Measurements from ENCODE around the gene KASH5.
A peak's percentile ranks its signal among the peaks of the same experiment; 100 is the strongest.

The KASH5 gene

GRCh38 chr19:49396738-49397505, 8.9 kb downstream of the KASH5 start:
- no peak for DNase-seq

DNA sequence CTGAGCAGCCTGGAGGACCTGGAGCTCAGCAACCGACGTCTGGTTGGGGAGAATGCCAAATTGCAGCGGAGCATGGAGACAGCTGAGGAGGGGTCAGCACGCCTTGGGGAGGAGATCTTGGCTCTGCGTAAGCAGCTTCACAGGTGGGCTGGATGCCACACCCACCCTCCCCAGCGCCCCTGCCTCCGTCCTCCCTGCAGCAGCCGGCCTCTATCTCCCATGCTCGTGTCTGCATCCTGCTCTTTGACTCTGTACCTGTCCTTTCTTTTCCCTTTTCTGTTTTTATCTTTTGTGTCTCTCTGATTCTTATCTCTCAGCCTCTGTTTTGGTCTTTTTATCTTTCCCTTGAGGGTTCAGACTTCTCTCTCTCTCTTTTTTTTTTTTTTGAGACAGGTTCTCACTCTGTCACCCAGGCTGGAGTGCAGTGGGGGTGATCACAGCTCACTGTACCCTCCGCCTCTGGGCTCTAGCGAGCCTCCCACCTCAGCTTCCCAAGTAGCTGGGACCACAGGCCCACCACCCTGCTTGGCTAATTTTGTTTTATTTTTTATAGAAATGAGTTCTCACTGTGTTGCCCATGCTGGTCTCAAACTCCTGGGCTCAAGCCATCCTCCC, 10.1 kb downstream of the KASH5 start:
- no peak for DNase-seq

- DNase-seq, result no peak
Observed at GRCh38 chr19:49398931-49399330, 10.9 kb downstream of the KASH5 start.

GRCh38 chr19:49400029-49400428, 12.0 kb downstream of the KASH5 start:
- peak; percentile 43 for DNase-seq

DNA sequence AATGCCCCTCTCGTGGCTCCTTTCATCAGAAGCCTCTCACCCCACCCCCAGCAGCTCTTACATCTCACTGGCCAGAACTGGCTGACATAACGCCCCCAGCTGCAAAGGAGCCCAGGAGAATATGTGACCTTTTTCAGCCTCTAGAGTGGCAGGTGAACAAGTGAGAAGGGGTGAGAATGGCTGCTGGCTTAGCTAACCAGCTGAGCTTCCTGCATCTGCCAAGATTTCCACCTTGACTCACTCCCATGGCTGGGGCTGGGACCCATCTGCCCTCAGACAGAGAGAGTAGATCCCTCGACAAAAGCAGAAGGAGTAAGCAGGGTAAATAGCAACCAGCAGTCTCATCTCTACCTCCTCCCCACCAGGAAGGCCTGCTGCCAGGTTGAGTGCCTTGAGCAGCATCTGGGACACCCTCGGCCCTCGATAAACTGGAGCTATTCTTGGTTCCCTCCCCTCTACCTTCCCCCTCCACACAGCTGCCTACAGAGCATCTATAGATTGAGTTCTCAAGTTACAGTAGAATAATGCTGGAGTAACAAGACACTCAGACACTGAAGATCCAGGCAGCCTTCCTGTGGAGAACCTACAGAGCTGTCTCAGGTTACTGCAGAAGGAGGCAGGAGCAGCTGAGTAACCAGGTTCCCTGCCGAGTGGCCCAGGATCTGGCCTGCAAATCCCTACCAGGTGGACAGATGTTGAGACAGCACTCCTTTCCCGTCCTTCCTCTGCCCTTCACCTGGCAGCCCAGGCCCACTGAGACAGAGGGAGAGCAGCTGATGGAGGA, 15.5 kb downstream of the KASH5 start:
- no peak for DNase-seq

GRCh38 chr19:49407079-49407478, 19.0 kb downstream of the KASH5 start:
- no peak for DNase-seq

DNA sequence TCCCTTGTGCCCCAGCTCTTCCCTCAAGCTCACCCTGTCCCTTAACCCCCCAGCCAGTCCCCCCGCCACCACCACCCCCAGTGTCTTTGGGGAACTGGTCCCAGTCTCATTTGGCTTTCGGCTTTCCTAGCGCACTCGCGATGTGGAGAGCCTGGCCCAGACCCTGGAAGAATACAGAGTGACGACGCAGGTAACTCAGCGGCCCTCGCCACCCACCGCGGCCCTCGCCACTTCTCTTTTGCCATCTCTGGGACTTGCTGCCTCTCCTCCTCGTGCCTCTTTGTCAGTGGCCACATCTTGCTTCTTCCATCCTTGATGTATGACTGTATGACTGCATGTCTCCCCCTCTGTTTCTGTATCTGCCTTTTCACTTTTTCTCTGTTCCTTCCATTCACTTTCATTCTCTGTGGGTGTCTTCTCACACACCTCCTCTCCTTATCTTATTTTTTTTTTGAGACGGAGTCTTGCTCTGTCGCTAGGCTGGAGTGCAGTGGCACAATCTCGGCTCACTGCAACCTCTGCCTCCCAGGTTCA, 19.5 kb downstream of the KASH5 start:
- DNase-seq, result no peak

DNA sequence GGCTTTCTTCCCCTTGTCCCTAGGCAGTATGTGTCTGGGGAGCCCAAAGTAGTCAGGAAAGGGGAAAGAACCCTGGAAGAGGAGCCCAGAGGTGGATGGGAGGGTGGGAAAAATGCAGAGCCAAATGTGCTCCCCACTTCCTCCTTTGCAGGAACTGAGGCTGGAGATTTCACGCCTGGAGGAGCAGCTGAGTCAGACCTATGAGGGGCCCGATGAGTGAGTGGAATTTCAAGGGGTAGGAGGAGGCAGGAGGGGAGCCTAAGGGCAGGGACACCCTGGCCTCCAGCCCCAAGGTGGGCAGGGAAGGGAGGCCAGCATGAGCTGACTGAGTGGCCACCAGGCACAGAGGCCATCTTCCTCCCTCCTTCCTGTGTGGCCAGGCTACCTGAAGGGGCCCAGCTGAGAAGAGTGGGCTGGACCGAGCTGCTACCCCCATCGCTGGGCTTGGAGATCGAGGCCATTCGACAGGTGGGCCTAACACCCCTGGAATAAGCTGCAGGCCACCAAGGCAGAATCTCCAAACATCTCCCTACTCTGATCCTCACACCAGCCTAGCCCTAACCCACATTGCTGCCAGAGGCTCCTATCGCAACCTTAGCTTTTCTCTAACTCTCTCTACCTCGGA, 20.9 kb downstream of the KASH5 start:
- DNase-seq, result peak; percentile 40

DNA sequence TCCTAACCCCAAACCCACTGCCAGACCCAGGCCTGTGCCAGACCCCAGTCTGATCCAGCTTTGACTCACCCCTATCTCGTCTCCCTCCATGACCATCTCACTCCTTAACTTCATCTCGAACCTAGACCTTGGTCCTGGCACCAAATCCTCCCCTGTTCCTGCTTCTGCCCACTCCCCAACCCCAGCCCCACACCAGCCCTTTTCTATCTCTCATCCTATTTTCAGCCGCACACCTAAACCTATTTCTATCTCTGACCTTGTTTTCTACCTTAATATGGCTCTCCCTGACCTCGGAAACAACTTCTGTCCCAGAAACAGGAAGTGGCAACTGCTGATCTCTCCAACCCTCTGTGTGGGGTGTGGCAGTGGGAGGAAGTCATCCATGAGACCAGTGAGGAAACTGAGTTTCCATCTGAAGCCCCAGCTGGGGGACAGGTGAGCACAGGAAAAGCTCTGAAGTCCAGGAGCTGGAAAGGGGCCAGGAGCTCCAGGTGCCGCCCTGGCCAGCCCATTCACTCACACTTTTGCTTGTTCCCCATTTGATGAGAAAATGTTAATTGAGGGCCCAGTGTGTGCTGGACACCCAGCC, 21.5 kb downstream of the KASH5 start:
- DNase-seq, result peak; percentile 76

DNA sequence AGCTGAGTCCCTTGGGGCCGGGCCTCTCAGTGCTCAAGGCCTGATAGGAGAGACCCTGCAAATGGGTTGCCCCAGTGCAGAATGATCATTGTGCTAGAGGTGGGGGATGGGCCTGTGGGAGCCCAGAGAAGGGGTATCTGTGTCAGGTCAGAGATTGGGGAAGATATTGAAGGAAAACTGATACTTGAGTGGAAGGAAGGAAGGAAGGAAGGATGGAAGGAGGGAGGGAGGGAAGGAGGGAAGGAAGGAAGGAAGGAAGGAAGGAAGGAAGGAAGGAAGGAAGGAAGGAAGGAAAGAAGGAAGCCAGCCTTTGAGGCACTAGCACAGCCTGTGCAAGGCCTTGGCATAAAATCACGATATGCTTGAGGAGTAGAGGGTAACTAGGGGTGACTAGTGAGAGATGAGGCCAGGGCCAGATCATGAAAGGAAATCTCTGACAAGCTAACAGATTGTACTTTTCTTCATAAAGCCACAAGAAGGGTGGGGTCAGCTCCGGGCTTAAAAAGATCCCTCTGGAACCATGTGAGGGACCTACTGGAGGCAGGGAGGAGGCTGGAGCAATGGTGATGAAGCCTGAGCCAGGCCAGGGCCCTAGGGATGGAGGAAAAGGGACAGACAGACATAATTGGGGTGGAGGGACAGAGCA, 23.8 kb downstream of the KASH5 start:
- DNase-seq, result no peak

GRCh38 chr19:49413348-49413747, 25.3 kb downstream of the KASH5 start:
- no peak for DNase-seq

DNA sequence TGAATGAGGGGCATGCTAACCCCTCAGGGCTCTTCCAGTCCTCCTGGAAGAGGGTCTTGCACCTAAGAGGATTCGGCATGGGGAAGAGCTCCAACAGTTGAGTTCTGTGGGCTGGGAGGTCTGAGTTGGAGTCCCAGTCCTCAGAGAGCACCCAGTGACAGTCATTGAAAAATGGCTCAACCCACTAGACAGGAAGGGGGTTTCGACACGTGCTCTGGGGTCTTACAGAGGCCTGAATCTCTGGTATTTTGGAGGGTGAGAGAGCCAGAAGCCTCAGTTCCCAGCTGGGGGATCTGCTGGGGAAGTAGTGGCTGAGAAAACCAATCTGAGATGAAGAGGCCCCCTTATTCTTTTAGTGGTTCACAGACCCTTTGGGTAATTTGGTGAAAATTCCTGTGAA, 26.2 kb downstream of the KASH5 start:
- no peak for DNase-seq

- DNase-seq, result no peak
Observed at GRCh38 chr19:49415102-49415809, 27.2 kb downstream of the KASH5 start.

GRCh38 chr19:49415810-49416200, 27.8 kb downstream of the KASH5 start:
- no peak for DNase-seq

- no peak for DNase-seq
Observed at GRCh38 chr19:49417088-49417487, 29.0 kb downstream of the KASH5 start.

GRCh38 chr19:49418511-49418910, 30.5 kb downstream of the KASH5 start:
- DNase-seq, result no peak

- DNase-seq, result no peak
Observed at GRCh38 chr19:49419173-49419572, 31.1 kb downstream of the KASH5 start.

DNA sequence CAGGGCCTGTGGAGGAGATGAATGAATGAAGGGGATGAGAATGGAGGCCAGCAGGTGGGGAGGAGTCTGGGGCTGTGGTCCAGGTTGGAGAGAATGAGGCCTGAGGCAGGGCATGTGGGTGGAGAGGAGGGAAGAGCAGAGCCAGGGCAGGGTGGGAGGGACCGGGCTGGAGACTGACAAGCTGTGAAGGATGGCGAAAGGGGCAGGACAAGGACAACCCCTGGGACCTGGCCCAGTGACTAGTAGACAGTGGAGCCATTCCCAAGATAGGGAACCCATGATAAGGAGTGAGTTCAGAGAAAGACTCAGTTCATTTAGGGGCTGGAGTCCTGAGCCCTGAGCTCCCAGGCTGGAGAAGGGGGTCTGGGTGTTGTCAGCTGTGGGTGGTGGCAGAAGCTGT, 32.2 kb downstream of the KASH5 start:
- no peak for DNase-seq

DNA sequence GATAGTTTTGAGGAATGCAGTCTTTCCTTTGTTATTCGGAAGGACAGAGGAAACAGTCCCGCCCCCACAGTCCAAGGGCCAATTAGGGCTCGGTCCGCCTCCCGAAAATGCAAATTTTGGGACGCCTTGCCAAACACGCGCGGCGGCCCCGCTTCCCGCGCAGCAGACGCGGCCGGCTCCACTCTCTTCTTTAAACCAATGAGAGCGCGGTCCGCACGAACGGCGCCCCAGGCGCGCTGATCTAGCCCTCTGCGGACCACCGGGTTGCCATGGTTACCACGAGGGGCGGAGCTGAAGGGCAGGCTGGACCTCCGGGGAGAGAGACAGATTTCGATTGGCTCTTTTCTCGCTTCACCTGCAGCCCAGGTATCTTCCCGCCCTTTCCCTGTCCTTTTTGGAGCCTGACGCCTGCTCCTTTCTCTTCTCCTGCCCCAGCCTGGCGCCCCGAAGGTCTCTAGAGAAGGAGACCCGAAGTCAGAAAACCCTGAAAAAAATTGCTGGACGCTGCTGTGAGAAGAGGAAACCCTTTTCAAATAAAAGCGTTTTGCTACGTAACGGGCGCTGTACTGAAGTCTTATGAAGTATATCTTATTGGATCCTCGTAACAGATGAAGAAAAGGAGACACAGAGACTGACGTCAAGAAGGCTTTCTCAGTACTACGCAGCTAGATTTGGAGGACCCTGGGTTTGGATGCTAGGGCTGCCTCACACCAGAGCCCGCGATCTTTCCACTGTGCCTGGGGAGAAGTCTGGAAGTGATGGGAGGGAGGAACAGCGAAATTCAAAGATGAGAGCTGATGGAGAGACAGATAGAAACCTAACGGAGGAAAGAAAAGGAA, 33.2 kb downstream of the KASH5 start:
- peak; percentile 76 for DNase-seq

DNA sequence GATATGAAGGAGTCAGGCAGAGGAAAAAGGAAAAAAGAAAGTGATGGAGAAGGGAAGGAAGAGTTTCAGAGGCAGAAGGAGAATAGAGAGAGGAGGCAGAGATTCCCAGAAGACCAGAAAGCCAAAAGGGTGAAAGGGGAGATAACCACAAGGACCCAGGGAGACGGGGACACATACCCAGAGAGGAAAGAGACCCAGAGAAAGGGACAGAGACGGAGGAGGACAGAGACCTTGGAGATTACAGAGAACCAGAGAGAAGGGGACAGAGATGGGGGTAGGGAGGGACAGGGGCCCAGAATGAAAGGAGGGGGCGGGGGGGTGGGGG, 33.8 kb downstream of the KASH5 start:
- no peak for DNase-seq

All from inflammatory macrophage treated with lipopolysaccharide for 4 hours (primary cell).